Measurements from ENCODE around the gene ITPA. TPM values are rescaled to one million over a fixed set of nuclear protein-coding genes. Genes with fewer than 3 reads are reported as not detected.

ITPA gene
- total and polyA plus RNA-seq, 2 of the 13 experiments (the other 11 are each of a cell fraction or from before 2014, with no cell fraction given), result 60.1 to 103 TPM

GRCh38 chr20:3168079-3168828 lies 41.0 kb upstream of the ITPA start (continued):
- TF ChIP-seq SRF (IDR thresholded peaks at IDR 0.05; ENCODE audit: low read depth, low read length), result no peak
- peak; percentile 58; the same call in 1 of the 2 replicates for TF ChIP-seq IRF9 (CRISPR knock-in tag; IDR thresholded peaks at IDR 0.05; ENCODE audit: borderline replicate concordance)
- TF ChIP-seq U2AF2 (IDR thresholded peaks at IDR 0.05; ENCODE audit: low read depth, low read length), result no peak
- TF ChIP-seq GLI4 (CRISPR knock-in tag; IDR thresholded peaks at IDR 0.05; ENCODE audit: borderline replicate concordance), result peak; percentile 89; the same call in 1 of the 2 replicates
- TF ChIP-seq IKZF4 (CRISPR knock-in tag; IDR thresholded peaks at IDR 0.05; ENCODE audit: borderline replicate concordance, low read depth, not compliant biosample characterization), result peak; percentile 93
- peak; percentile 55 for TF ChIP-seq RAD21 (CRISPR knock-in tag; IDR thresholded peaks at IDR 0.05)
- TF ChIP-seq REST (IDR thresholded peaks at IDR 0.05; ENCODE audit: borderline replicate concordance in 1 of 2, low read depth in 1 of 2, low read length in 2 of 2), result no peak
- TF ChIP-seq GABPA (IDR thresholded peaks at IDR 0.05; ENCODE audit: low read depth, low read length), result no peak
- TF ChIP-seq GABPA (CRISPR knock-in tag; IDR thresholded peaks at IDR 0.05; ENCODE audit: low read depth), result 0 out of 2 replicates have a peak, but pooled peaks have one; percentile 23
- TF ChIP-seq ZNF709 (CRISPR knock-in tag; IDR thresholded peaks at IDR 0.05), result peak; percentile 80; the same call in 1 of the 2 replicates
- TF ChIP-seq ZC3H4 (CRISPR knock-in tag; IDR thresholded peaks at IDR 0.05; ENCODE audit: borderline replicate concordance), result no peak
- TF ChIP-seq ELF3 (CRISPR knock-in tag; IDR thresholded peaks at IDR 0.05), result peak; percentile 80
- no peak for TF ChIP-seq HBP1 (CRISPR knock-in tag; IDR thresholded peaks at IDR 0.05; ENCODE audit: low read depth)
- no peak for TF ChIP-seq ZNF549 (CRISPR knock-in tag; IDR thresholded peaks at IDR 0.05)
- no peak for TF ChIP-seq BATF2 (CRISPR knock-in tag; IDR thresholded peaks at IDR 0.05)
- peak; percentile 74; the same call in 1 of the 2 replicates for TF ChIP-seq ZNF784 (CRISPR knock-in tag; IDR thresholded peaks at IDR 0.05; ENCODE audit: borderline replicate concordance)
- TF ChIP-seq CHCHD3 (CRISPR knock-in tag; IDR thresholded peaks at IDR 0.05), result peak; percentile 13; the same call in 1 of the 2 replicates
- no peak for TF ChIP-seq ZNF468 (CRISPR knock-in tag; IDR thresholded peaks at IDR 0.05)
- TF ChIP-seq ZNF207 (IDR thresholded peaks at IDR 0.05; ENCODE audit: borderline replicate concordance), result no peak
- TF ChIP-seq ZNF432 (CRISPR knock-in tag; IDR thresholded peaks at IDR 0.05; ENCODE audit: borderline replicate concordance), result no peak
- TF ChIP-seq ZKSCAN5 (CRISPR knock-in tag; IDR thresholded peaks at IDR 0.05), result no peak
- TF ChIP-seq SALL1 (CRISPR knock-in tag; IDR thresholded peaks at IDR 0.05), result peak; percentile 81; the same call in 1 of the 2 replicates

Data from HepG2 (cell line).